Panc1 (cell line): ENCODE data around the gene CDK17.

Experiments used
- CTCF ChIP-seq: fragments of 450-650 bp; IDR thresholded peaks from 2 replicates; pipeline ENCODE4 v1.5.1; 2017; ENCODE audit warnings: mild to moderate bottlenecking
- SIN3A ChIP-seq: IDR thresholded peaks from 2 replicates; pipeline ENCODE4 v1.6.1; 2012; ENCODE audit warnings: low read depth, mild to moderate bottlenecking, low read length, moderate library complexity, borderline replicate concordance; ENCODE audit not compliant: insufficient read depth

- TF ChIP-seq SIN3A (no peak), CTCF (no peak)
Observed at GRCh38 chr12:96434107-96434506, 33.9 kb upstream of the CDK17 start.
